Activated naive CD4-positive, alpha-beta T cell treated with anti-CD3 and anti-CD28 coated beads, Interleukin-2, amount 50 U/mL, for 16 hours (primary cell): ENCODE measurements around the gene OR2AG2.
A peak's percentile ranks its signal among the peaks of the same experiment; 100 is the strongest.
"Not testable (repeated sequence)": the region's sequence is repeated elsewhere in the genome, so short reads cannot be mapped to it uniquely, and the experiment has no call there.

Experiments
- DNase-seq: peaks from one replicate; pipeline ENCODE4 v3.0.0-alpha.2; 2020

The OR2AG2 gene, protein sequence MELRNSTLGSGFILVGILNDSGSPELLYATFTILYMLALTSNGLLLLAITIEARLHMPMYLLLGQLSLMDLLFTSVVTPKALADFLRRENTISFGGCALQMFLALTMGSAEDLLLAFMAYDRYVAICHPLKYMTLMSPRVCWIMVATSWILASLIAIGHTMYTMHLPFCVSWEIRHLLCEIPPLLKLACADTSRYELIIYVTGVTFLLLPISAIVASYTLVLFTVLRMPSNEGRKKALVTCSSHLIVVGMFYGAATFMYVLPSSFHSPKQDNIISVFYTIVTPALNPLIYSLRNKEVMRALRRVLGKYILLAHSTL

GRCh38 chr11:6771926-6772893 lies at the start of gene OR2AG2:
Gene OR2AG2, minus strand, starts transcription at chr11:6771976. Its CDS starts 3,019 bp downstream, at chr11:6768957.
- no peak for DNase-seq

- DNase-seq: no peak
These were observed 47.2 kb upstream of the OR2AG2 start for GRCh38 chr11:6818967-6819366.

DNA sequence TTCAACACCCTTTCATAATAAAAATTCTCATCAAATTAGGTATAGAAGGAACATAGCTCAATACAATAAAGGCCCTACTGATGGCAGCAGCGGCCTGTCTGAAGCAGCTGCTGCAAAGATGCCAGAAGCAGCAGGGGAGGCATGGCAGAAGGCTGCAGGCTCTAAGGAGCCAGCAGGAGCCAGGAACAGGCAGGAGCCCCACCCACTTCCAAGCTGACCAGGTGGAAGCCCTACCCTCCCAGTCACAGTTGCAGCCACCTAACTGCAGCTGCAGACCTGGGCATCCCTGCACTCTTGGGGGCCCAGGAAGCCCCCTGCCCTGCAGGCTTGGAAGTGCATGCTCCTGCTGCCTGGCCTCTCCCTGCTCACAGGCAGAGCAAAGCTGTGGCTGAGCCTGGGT lies 45.9 kb upstream of the OR2AG2 start:
- no peak for DNase-seq

DNA sequence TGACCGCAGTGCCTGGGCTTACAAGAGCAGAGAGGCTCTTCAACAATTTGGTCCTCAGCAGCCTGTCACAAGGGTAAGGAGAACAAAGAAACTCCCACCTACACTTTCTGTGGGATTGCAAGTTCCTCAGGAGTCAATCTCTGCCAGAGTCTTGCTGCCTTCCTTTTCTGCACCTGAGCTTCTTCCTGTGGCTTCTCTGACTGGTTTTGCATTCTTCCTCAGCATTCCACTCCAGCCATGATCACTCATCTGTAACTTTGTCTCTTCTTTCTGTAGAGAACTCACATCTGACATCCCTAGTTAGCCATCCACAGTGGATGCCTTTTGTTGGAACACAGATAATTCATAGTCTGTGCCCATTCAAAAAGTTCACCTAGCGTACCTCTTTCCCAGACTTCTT lies 41.9 kb upstream of the OR2AG2 start:
- DNase-seq: no peak

DNA sequence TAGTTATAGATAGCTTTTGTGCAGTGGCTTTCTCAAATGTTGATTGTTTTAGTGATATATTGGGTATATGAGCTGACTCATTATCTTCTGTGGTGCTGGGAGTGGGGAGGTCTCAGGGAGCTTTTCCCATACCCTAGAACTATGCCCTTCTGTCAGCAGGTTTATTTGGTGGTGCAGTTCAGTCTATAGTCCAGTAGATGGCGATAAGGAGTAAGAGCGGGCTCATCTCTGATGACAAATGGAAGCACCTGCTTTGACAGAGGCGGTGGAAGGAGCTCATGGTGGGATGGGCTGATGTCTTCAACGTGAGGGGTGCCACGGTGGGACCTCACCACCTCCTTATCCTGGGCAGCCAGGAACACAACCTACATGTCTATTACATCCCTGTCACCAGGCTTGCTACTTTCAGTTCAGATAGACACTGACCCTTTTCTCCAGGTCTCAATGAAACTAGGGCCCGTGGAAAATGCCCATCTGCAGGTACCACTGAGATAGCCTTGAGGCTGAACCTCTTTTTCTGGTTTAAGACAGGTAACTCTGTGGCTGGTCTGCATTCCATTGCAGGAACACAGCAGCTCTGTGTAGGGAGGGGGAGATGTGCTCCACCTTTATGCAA lies 40.7 kb upstream of the OR2AG2 start:
- peak; percentile 17 for DNase-seq

DNA sequence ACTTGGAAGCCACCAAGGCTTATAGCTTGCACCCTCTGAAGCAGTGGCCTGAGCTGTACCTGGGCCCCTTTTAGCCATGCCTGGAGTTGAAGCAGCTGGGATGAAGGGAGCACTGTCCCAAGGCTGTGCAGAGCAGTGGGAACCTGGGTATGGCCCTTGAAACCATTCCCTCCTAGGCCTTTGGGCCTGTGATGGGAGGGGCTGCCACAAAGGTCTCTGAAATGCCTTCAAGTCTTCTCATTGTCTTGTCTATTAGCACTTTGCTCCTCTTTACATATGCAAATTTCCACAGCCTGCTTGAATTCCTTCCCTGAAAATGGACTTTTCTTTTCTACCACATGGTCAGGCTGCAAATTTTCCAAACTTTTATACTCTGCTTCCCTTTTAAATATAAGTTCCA lies 29.3 kb upstream of the OR2AG2 start:
- DNase-seq: not testable (repeated sequence)

DNA sequence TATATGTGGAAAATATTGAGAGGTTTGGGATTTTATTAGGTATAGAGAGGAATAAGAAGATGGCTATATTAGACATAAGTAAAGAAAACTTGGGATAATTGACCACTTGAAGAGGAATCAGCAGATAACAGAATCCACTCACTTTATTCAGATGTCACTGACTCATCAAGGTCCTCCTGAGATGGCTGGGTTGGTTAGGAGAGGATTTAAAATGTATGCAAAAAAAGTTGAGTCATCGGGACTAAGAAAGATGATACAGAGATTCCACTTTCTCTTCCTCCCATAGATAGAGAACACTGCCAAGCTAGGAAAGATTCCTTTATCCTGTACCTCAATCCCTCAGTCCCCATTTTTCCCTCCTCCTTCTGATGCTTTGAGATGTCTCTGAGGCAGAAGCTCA lies 27.6 kb upstream of the OR2AG2 start, which contains the start of gene OR6A2:
Gene OR6A2 (minus strand): TSS at position 288 of the 400 bp plus-strand sequence. CDS start 3,981 bp downstream, outside the sequence.
- no peak for DNase-seq

DNA sequence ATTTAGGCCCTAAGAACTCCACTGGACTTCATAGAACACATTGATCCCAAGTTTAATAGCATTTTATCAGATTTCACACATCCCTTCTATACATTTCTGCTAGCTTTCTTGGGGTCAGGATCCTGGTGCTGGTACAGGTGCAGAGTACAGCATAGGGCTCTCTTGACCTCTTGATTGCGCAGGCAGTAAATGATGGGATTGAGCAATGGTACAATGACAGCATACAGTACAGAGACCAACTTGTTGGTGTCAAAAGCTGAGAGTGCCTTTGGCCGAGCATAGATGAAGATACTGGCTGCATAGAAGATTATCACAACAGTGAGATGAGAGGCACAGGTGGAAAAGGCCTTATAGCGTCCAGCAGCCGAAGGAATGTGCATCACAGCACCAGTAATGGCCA lies 22.9 kb upstream of the OR2AG2 start:
- no peak for DNase-seq

GRCh38 chr11:6790546-6790945 lies 18.8 kb upstream of the OR2AG2 start:
- DNase-seq: no peak

GRCh38 chr11:6782720-6783119 lies 10.9 kb upstream of the OR2AG2 start, which contains the start of gene OR2AG1:
Gene OR2AG1, plus strand, starts transcription at chr11:6783020. Its CDS starts 2,018 bp downstream, at chr11:6785038.
- no peak for DNase-seq

DNA sequence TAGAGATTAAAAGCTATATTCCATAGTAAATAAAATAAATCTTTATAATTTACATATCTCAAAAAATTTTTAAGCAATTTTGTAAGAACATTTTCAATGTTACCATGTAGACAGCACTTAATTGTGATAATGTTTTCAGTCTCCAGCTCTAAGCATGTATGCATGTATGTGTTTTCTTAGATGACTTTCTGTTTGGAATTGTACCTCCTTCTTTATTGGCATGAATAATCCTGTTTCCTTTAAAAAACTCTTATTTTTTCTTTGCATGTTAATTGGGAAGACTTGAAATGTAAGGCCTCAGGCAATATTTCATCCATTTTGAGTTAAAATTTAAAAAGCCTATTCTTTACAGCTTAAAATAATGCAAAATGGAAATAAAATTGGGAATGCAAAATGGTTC lies 9.1 kb upstream of the OR2AG2 start:
- DNase-seq: no peak

- DNase-seq: no peak
These were observed 6.7 kb upstream of the OR2AG2 start for GRCh38 chr11:6778518-6778917.

DNA sequence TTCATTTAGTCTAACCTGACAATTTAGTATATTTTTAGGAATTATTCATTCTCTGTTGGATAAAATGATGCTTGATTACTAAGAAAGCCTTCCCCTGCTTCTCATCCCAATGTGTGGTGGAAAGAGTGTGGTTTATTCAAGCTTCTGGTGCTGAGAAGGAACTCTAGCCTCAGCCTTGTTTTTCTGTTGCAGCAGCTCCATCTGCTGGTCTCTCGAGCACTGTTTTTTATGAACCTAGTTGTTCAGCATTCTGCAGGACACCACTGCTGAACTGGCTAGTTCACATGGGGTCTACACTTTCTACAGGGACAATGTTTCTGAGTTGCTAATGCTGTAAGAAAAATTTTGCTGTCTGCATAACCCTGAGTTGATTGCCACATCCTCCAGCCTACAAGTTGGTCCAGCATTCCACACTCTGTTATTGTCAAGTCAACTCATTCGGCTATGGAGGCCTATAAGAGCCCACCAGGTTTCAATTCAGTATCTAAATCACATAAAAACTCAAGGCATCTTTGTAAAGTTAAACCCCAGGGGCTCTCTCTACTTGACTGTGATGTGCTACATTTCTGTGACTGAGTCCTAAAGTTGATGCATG lies 14.3 kb downstream of the OR2AG2 start:
- DNase-seq: peak; percentile 59

DNA sequence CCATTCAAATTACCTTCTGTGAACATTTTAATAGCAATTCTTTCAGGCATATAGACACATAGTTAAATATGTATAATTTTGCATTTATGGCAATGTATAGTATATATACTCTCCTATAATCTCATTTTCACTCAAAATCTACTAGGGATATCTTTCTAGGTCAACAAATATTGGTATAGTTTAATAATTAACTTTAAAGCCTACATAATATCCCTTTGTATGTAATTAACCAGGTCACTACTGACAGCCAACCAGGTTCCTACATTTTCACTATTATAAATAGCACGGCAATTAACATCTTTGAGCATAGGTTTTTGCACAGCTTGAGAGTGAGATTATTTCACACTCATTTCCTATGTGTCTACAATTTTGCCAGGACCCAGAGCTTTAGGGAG lies 15.8 kb downstream of the OR2AG2 start:
- no peak for DNase-seq

DNA sequence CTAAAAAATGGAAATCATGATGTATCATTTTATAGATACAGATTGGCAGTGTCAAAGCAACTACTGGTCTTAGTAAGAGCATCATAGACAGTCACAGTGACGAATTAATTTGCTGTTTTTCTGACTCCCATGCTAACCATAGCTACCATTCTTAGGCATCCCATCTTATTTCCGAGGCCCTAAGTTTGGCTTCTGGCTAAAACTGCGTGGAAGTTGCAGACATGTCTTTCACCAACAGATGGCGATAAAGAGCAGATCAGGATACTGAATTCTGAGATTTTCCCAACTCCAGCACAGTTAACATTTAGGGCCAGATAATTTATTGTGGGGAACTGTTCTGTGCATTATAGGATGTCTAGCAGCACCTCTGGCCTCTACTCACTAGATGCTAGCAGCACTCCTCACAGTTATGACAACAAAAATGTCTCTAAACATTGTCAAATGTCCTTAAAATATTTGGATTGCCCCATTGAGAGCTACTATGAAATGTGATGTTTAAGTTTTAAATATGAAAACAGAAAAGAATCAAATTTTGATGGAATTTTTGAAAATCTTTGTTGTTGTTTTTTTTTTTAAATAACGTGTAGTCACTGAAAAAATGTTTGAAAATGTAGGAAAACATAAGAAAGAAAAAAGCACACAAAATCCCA lies 16.3 kb downstream of the OR2AG2 start:
- DNase-seq: peak; percentile 19

GRCh38 chr11:6747097-6747668 lies 24.6 kb downstream of the OR2AG2 start:
- no peak for DNase-seq

- DNase-seq: no peak
These were observed 25.1 kb downstream of the OR2AG2 start for GRCh38 chr11:6746626-6747025.

DNA sequence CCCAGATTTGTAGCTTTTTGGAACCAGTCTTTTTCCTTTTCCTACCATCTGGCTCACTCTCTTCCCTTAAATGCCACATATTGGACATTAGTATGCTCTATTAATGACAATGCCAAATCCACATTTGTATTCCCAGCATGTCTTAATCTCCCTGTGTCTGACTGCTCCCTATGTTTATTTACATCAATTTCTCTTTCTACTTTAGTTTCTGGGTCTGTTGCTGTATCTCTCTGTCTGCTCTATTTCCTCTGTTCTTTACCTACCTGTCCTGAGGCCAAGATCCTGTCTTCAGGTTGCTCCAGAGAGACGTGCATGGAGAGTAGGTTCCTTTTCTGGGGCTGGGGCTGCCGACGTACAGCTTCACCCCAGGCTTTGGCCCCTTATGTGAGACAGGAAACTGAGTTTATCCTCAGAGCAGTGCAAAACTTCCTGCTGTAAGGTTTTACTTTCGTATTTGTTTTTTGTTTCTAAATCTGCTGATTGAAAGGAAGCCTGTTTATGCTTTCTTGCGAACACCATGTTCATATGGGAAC lies 25.6 kb downstream of the OR2AG2 start:
- peak; percentile 30 for DNase-seq

- no peak for DNase-seq
These were observed 26.2 kb downstream of the OR2AG2 start for GRCh38 chr11:6745465-6746015.

GRCh38 chr11:6745018-6745417 lies 26.8 kb downstream of the OR2AG2 start:
- no peak for DNase-seq

GRCh38 chr11:6742260-6742659 lies 29.5 kb downstream of the OR2AG2 start:
- no peak for DNase-seq
